Smooth muscle cell (in vitro differentiated cells): ENCODE data around the gene FGR. TPM values are rescaled to one million over a fixed set of nuclear protein-coding genes. Genes with fewer than 3 reads are reported as not detected.
A peak's percentile ranks its signal among the peaks of the same experiment; 100 is the strongest.
"Not testable (repeated sequence)": the region's sequence is repeated elsewhere in the genome, so short reads cannot be mapped to it uniquely, and the experiment has no call there.

Source experiments
- DNase-seq: peaks from one replicate; lab custom pipeline; 2025; ENCODE audit not compliant: unreplicated experiment; lab: John Stamatoyannopoulos, UW
- H2AFZ ChIP-seq: fragments of 200-600 bp; sonication (generic); 2 replicates; pipeline ENCODE4 v1.6.0; 2016; ENCODE audit warnings: antibody characterized with exemption, low read depth, mild to moderate bottlenecking
- H3F3A ChIP-seq: fragments of 200-600 bp; sonication (generic); 2 replicates; pipeline ENCODE4 v1.6.0; 2017; ENCODE audit warnings: antibody characterized with exemption, low read depth
- H3K27ac ChIP-seq: fragments of 200-600 bp; sonication (generic); 2 replicates; pipeline ENCODE4 v1.5.1; 2016; ENCODE audit warnings: low read depth, mild to moderate bottlenecking
- H3K27me3 ChIP-seq: fragments of 200-600 bp; sonication (generic); 2 replicates; pipeline ENCODE4 v1.6.1; 2016; ENCODE audit warnings: low read depth, mild to moderate bottlenecking
- H3K36me3 ChIP-seq: fragments of 200-600 bp; sonication (generic); 2 replicates; pipeline ENCODE4 v1.5.1; 2016; ENCODE audit warnings: low read depth
- H3K4me1 ChIP-seq: fragments of 200-600 bp; sonication (generic); 2 replicates; pipeline ENCODE4 v1.5.1; 2016; ENCODE audit warnings: low read depth
- H3K4me2 ChIP-seq: fragments of 200-600 bp; sonication (generic); 2 replicates; pipeline ENCODE4 v1.6.0; 2016; ENCODE audit warnings: mild to moderate bottlenecking
- H3K4me3 ChIP-seq: fragments of 200-600 bp; sonication (generic); 2 replicates; pipeline ENCODE4 v1.5.1; 2016; ENCODE audit warnings: mild to moderate bottlenecking
- H3K79me2 ChIP-seq: fragments of 200-600 bp; sonication (generic); 2 replicates; pipeline ENCODE4 v1.6.0; 2016; ENCODE audit warnings: low read depth, mild to moderate bottlenecking
- H3K9ac ChIP-seq: fragments of 200-600 bp; sonication (generic); 2 replicates; pipeline ENCODE4 v1.6.0; 2016; ENCODE audit warnings: low read depth
- H3K9me3 ChIP-seq: fragments of 200-600 bp; sonication (generic); replicated peaks from 2 replicates; pipeline ENCODE4 v1.5.1; 2016; ENCODE audit warnings: low read depth
- H4K20me1 ChIP-seq: fragments of 200-600 bp; sonication (generic); 2 replicates; pipeline ENCODE4 v1.6.0; 2016; ENCODE audit warnings: low read depth
- WGBS: methylation state at CpG from one replicate; pipeline ENCODE4 v1.1.7; 2016; ENCODE audit warnings: low lambda C conversion rate; 5-methylcytosine and 5-hydroxymethylcytosine counted together
- polyA plus RNA-seq: library from polyadenylated mRNA; unstranded; fragments of >200 nt; fragmentation: Nextera tagmentation; extraction: Ambion mirVana; gene quantifications from 2 replicates; pipeline ENCODE4 v1.2.1, GENCODE V29; 2016
- total RNA-seq: library from RNA; depleted of rRNA; stranded (reverse); fragments of >200 nt; gene quantifications from 2 replicates; pipeline ENCODE4 v1.2.3, GENCODE V29; 2014
- TF ChIP-seq, protein P1 (sequence below): fragments of 200-600 bp; sonication (generic); IDR thresholded peaks from 2 replicates; pipeline ENCODE4 v1.5.1; 2017; ENCODE audit warnings: borderline replicate concordance, mild to moderate bottlenecking, antibody characterized with exemption; ENCODE audit not compliant: insufficient read depth, poor library complexity, severe bottlenecking

FGR gene
- total and polyA plus RNA-seq, 2 experiments from 2014 or later, result 0.10 to 1.3 TPM

DNA sequence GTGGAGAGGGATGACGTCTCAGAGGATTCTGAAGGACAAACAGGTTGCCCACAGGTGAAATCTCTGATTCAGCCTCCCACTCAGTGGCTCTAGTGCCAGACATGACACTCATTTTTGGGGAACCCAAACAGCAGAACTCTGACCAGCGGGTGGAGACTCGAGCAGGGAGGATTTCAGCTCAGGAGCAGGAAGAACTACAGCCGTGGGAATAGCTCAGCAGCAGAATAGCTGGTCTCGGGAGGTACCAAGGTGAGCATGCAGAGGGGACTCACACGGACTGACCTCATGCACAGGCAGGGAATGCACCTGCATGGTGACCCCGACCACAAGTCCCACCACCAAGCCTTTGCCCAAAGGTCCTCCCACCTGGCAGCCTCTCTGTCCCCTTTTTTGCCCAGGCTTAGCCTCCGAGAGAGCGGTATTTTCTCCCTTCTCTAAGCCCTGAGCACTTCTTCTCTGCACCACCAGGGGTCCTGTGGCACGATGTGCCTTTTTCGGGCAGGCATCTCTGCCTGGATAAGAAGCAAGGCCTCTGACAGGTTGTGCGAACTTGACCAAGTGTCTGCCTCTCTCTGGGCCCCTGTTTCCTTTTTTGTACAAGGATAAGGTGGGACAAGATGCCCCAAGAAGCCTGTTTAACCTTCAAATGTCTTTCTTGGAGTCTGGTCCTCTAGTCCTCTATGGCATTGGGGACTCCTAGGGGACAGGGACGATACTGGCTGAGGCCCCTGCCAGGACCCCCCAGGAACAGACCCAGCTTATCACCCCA, 8.8 kb upstream of the FGR start:
- H3K4me2 ChIP-seq, result no peak overlapping the region
- H3K79me2 ChIP-seq, result no peaks in the 10 kb centered on the region
- no peaks in the 10 kb centered on the region for H3F3A ChIP-seq
- no peaks in the 10 kb centered on the region for H3K36me3 ChIP-seq
- no peaks in the 10 kb centered on the region for H3K27me3 ChIP-seq
- no peak overlapping the region for H3K9ac ChIP-seq
- no peak overlapping the region for H2AFZ ChIP-seq
- H4K20me1 ChIP-seq, result no peaks in the 10 kb centered on the region
- no peaks in the 10 kb centered on the region for H3K9me3 ChIP-seq
- DNase-seq, result no peak
- no peak overlapping the region for H3K4me3 ChIP-seq
- no peak overlapping the region for H3K27ac ChIP-seq
- no peaks in the 10 kb centered on the region for H3K4me1 ChIP-seq
- TF ChIP-seq, protein P1, sequence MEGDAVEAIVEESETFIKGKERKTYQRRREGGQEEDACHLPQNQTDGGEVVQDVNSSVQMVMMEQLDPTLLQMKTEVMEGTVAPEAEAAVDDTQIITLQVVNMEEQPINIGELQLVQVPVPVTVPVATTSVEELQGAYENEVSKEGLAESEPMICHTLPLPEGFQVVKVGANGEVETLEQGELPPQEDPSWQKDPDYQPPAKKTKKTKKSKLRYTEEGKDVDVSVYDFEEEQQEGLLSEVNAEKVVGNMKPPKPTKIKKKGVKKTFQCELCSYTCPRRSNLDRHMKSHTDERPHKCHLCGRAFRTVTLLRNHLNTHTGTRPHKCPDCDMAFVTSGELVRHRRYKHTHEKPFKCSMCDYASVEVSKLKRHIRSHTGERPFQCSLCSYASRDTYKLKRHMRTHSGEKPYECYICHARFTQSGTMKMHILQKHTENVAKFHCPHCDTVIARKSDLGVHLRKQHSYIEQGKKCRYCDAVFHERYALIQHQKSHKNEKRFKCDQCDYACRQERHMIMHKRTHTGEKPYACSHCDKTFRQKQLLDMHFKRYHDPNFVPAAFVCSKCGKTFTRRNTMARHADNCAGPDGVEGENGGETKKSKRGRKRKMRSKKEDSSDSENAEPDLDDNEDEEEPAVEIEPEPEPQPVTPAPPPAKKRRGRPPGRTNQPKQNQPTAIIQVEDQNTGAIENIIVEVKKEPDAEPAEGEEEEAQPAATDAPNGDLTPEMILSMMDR, result peak; percentile 64
- WGBS, result 39% methylated on average over 13 of the region's 13 CpGs

DNA sequence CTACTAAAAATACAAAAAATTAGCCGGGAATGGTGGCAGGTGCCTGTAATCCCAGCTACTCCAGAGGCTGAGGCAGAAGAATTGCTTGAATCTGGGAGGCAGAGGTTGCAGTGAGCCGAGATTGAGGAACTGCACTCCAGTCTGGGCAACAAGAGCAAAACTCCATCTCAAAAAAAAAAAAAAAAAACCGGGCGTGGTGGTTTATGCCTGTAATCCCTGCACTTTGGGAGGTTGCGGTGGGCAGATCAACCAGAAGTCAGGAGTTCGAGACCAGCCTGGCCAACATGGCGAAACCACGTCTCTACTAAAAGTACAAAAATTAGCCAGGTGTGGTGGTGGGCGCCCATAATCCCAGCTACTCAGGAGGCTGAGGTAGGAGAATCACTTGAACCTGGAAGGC, 5.5 kb upstream of the FGR start:
- not testable (repeated sequence) for H3K27ac ChIP-seq, H3K79me2 ChIP-seq, H2AFZ ChIP-seq, H3K4me3 ChIP-seq, H3K36me3 ChIP-seq, H3F3A ChIP-seq, H3K27me3 ChIP-seq, H3K4me2 ChIP-seq, DNase-seq, H4K20me1 ChIP-seq, H3K4me1 ChIP-seq, H3K9me3 ChIP-seq, H3K9ac ChIP-seq
- WGBS, result 94% methylated on average over 9 of the region's 9 CpGs

DNA sequence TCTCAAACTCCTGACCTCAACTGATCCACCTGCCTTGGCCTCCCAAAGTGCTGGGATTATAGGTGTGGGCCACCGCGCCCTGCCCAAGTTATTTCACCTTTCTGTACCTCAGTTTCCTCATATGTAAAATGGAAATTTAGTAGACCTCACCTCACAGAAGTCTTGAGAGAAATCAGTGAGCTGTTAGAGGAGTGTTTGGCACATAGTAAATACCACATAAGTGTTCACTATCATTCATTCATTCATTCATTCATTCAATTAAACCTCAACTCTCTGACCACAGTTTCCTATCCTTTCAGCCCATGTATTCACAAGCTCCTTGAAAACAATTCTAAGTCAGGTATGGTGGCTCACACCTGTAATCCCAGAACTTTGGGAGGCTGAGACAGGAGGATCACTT, 3.8 kb upstream of the FGR start:
- peaks cover 5% of the 10 kb centered on the region for H3F3A ChIP-seq
- no peak for DNase-seq
- H4K20me1 ChIP-seq, result no peaks in the 10 kb centered on the region
- no peaks in the 10 kb centered on the region for H3K4me1 ChIP-seq
- H3K4me2 ChIP-seq, result no peak overlapping the region
- H3K27ac ChIP-seq, result no peak overlapping the region
- TF ChIP-seq, protein P1, result no peak
- peaks cover 5% of the 10 kb centered on the region for H3K27me3 ChIP-seq
- H3K9ac ChIP-seq, result no peak overlapping the region
- 100% methylated on average over 2 of the region's 2 CpGs for WGBS
- H2AFZ ChIP-seq, result no peak overlapping the region
- no peaks in the 10 kb centered on the region for H3K79me2 ChIP-seq
- H3K9me3 ChIP-seq, result no peaks in the 10 kb centered on the region
- H3K4me3 ChIP-seq, result no peak overlapping the region
- H3K36me3 ChIP-seq, result no peaks in the 10 kb centered on the region

DNA sequence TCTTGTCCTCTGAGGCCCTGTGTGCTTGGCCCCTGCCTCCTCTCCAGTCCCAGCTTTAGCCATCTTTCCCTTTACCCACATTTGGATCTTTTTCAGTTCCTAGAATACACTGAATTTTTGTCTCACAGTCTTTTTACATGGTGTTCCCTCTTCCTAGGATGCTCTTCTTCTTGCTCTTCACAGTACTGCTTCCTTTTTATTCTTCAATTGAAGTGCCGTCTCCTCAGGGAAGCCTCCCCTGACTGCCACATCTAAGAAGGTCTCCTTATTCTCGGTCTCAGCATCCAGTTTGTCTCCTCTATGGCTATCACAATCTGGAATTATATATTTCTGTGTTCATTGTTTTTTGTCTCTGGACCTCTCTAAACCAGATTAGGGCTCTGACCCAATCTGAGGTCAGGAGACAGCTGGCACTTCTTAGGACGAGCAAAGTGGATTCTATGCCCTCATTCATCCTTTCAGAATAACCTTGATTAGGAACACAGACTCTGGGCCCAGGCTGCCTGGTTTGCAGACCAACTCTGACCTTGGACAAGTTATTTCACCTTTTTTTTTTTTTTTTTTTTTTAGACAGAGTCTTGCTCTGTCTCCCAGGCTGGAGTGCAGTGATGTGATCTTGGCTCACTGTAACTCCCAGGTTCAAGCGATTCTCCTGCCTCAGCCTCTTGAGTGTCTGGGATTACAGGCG, 3.2 kb upstream of the FGR start:
- TF ChIP-seq, protein P1, result no peak
- DNase-seq, result no peak
- peaks cover 9% of the 10 kb centered on the region for H3K27me3 ChIP-seq

More for the DNA sequence above, 3.2 kb upstream of the FGR start:
- Histone ChIP-seq H3K9me3 (no peaks in the 10 kb centered on the region), H2AFZ (no peak overlapping the region), H3K4me2 (no peak overlapping the region), H3K4me1 (no peaks in the 10 kb centered on the region), H3K27ac (no peak overlapping the region), H4K20me1 (no peaks in the 10 kb centered on the region), H3K36me3 (no peaks in the 10 kb centered on the region), H3K79me2 (no peaks in the 10 kb centered on the region), H3K4me3 (no peak overlapping the region), H3F3A (peaks cover 5% of the 10 kb centered on the region), H3K9ac (no peak overlapping the region)
- 95% methylated on average over 5 of the region's 5 CpGs for WGBS
